ENCODE data around the gene NOTCH4.

DNA sequence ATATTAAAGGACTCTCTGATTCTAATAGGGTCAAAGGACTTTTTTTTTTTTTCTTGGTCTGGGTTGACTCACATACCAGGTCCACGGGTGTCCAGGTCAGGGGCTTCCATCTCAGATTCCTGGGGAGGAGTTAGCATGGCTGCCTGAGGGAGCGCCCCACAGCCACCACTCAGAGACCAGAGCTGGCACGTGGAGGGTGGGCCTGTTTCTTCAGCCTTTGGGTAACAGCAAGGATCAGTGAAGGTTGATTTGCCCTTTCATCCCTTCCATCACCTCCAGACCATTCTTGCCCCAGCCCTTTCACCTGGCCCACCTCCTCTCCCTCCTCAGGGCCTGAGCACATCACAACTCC, 25.5 kb downstream of the NOTCH4 start:
- TF ChIP-seq CTCF (IDR thresholded peaks at IDR 0.05; ENCODE audit: low read length), result no peak
- TF ChIP-seq EZH2phosphoT487 (IDR thresholded peaks at IDR 0.05; ENCODE audit: low read length), result no peak
- no peak for TF ChIP-seq EZH2 (optimal IDR thresholded peaks at IDR 0.05; ENCODE audit: low read depth, low read length)

All from MM.1S (cell line).